Measurements from ENCODE around the gene LRRC25. TPM values are rescaled to one million over a fixed set of nuclear protein-coding genes. Genes with fewer than 3 reads are reported as not detected.

Gene LRRC25
- total RNA-seq, 1 experiment from 2014 or later = not detected

DNA sequence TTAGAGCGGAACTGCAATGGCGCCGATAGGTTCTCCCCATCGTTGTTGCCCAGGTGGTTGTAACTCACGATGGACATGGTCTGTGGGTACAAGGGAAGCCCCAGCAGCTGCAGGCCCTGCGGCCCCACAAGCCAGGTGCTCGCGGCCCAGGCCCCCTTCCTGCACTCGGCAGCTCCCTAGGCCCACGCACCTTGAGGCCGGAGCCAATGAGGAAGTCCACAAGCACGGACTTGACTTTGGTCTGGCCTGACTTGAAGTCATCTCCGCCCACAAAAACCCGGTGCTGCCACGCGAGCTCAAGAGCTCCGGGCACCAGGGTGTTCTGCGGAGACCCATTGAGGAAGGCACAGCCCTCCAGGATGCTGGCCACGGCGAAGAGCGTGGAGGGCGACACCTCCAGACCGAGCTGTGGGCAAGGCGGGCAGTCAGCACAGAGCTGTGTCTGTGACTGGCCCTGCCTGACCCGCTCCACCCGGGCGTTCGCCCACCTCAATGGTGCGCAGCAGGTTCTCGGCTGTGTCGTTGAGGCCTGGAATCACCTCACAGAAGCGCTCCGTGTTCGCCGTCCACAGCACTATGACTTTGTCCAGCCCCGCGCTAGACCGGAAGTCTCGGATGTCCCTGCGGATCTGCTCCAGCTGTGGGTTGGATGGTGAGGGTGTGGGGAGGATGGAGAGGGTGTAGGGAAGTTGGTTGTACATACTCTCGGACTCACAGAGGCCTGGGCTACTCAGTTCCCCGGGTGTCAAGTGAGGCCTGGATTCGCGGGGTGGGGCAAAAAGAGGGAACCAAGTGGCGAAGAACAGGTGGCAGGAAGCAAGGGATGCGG lies 38.6 kb upstream of the LRRC25 start:
- TF ChIP-seq, protein P1, sequence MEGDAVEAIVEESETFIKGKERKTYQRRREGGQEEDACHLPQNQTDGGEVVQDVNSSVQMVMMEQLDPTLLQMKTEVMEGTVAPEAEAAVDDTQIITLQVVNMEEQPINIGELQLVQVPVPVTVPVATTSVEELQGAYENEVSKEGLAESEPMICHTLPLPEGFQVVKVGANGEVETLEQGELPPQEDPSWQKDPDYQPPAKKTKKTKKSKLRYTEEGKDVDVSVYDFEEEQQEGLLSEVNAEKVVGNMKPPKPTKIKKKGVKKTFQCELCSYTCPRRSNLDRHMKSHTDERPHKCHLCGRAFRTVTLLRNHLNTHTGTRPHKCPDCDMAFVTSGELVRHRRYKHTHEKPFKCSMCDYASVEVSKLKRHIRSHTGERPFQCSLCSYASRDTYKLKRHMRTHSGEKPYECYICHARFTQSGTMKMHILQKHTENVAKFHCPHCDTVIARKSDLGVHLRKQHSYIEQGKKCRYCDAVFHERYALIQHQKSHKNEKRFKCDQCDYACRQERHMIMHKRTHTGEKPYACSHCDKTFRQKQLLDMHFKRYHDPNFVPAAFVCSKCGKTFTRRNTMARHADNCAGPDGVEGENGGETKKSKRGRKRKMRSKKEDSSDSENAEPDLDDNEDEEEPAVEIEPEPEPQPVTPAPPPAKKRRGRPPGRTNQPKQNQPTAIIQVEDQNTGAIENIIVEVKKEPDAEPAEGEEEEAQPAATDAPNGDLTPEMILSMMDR (conservative IDR thresholded peaks at IDR 0.05) = no peak
- no peak overlapping the region for H3K14ac ChIP-seq (ENCODE audit: insufficient read depth, low read length)
- Mint-ChIP-seq H3K4me3 (peak overlapping the region; percentile 74 to 79), H3K27ac (peak overlapping the region in 2 of 3 experiments; percentile 34 to 57; a peak in 2 of 7 replicates), H3K36me3 (ENCODE audit: insufficient read depth in 1 of 3, low read depth in 3 of 3) (peaks cover 2 to 21% (median 19%) of the 10 kb centered on the region in 3 experiments; a peak in 6 of 7 replicates), H3K27me3 (ENCODE audit: low read depth) (peaks cover 2% of the 10 kb centered on the region), H3K9me3 (no peaks in the 10 kb centered on the region; a peak in 1 of 5 replicates), H3K4me1 (peaks cover 33 to 45% of the 10 kb centered on the region in 2 experiments)
- no CpG with 5 or more reads among the region's 46 CpGs for WGBS (ENCODE audit: extremely low coverage, insufficient read length, low lambda C conversion rate)
- H4K91ac ChIP-seq (ENCODE audit: insufficient read length, low read depth, low read length) = no peak overlapping the region
- H3K23ac ChIP-seq (ENCODE audit: insufficient read length, low read depth, low read length) = no peak overlapping the region
- no peaks in the 10 kb centered on the region for H3K79me2 ChIP-seq (ENCODE audit: insufficient read depth, low read length)
- H3T11ph ChIP-seq (ENCODE audit: low read length) = no peak overlapping the region
- no peak overlapping the region for H2AFZ ChIP-seq (ENCODE audit: low read length)
- no peak overlapping the region for H2BK20ac ChIP-seq (ENCODE audit: low read depth, low read length, poor library complexity, severe bottlenecking)
- H4K20me1 ChIP-seq (ENCODE audit: control insufficient read depth, insufficient read depth, insufficient read length) = peaks cover 3% of the 10 kb centered on the region
- H3K4me2 ChIP-seq (ENCODE audit: insufficient read depth, insufficient read length, low read length) = peak overlapping the region; percentile 58
- H2BK120ac ChIP-seq (ENCODE audit: low read depth, low read length, poor library complexity, severe bottlenecking) = no peak overlapping the region
- H2BK15ac ChIP-seq (ENCODE audit: low read depth, low read length) = no peak overlapping the region
- H3K56ac ChIP-seq (ENCODE audit: insufficient read length, low read depth, low read length) = no peak overlapping the region
- DNase-seq = no peak
- no peaks in the 10 kb centered on the region for H3K79me1 ChIP-seq (ENCODE audit: insufficient read depth, low read depth, low read length, poor library complexity, severe bottlenecking)
- no peak overlapping the region for H3K9ac ChIP-seq (ENCODE audit: extremely low read depth, insufficient read length, low read length)
- no peak overlapping the region for H3K27ac ChIP-seq (ENCODE audit: insufficient read length, low read depth, low read length)
- peaks cover 16% of the 10 kb centered on the region for H3K23me2 ChIP-seq (ENCODE audit: insufficient read length, low read depth, low read length, poor library complexity, severe bottlenecking)
- no peaks in the 10 kb centered on the region for H3K27me3 ChIP-seq (ENCODE audit: insufficient read depth, low read length)
- H3K4me1 ChIP-seq (ENCODE audit: insufficient read depth, low read length) = peaks cover 7% of the 10 kb centered on the region; the same call in 1 of the 2 replicates
- no peak overlapping the region for H4K5ac ChIP-seq (ENCODE audit: insufficient read length, low read depth, low read length)
- H3K18ac ChIP-seq (ENCODE audit: insufficient read length, low read depth, low read length) = no peak overlapping the region
- no peak overlapping the region for H3K4ac ChIP-seq (ENCODE audit: low read depth, low read length)
- no peak overlapping the region for H2AK5ac ChIP-seq (ENCODE audit: insufficient read length, low read length)
- no peak overlapping the region for H2BK12ac ChIP-seq (ENCODE audit: insufficient read length, low read depth, low read length)
- no peak overlapping the region for H4K8ac ChIP-seq (replicated peaks; ENCODE audit: insufficient read length, low read depth, low read length)
- no peak overlapping the region for H2BK5ac ChIP-seq (ENCODE audit: insufficient read length, low read length)
- H3K9me3 ChIP-seq (ENCODE audit: control insufficient read depth, low read depth, low read length) = no peaks in the 10 kb centered on the region
